ENCODE measurements around the gene NEURL1. TPM values are rescaled to one million over a fixed set of nuclear protein-coding genes. Genes with fewer than 3 reads are reported as not detected.

Gene NEURL1
- total RNA-seq, 1 experiment from 2014 or later = 0.84 TPM

GRCh38 chr10:103457896-103458583 lies 35.5 kb upstream of the NEURL1 start:
- Mint-ChIP-seq H3K27ac (ENCODE audit: unreplicated experiment) (no peak overlapping the region), H3K4me3 (ENCODE audit: unreplicated experiment) (no peak overlapping the region), H3K4me1 (ENCODE audit: low read depth, unreplicated experiment) (no peaks in the 10 kb centered on the region), H3K9me3 (ENCODE audit: unreplicated experiment) (no peaks in the 10 kb centered on the region), H3K36me3 (ENCODE audit: insufficient read depth, unreplicated experiment) (no peaks in the 10 kb centered on the region), H3K27me3 (ENCODE audit: insufficient read depth, unreplicated experiment) (no peaks in the 10 kb centered on the region)
- Histone ChIP-seq H3K9me3 (no peaks in the 10 kb centered on the region), H3K4me1 (no peaks in the 10 kb centered on the region), H3K4me3 (ENCODE audit: low read depth, low read length) (no peak overlapping the region), H3K27me3 (replicated peaks; ENCODE audit: control insufficient read depth, insufficient read depth, low read length) (no peaks in the 10 kb centered on the region), H3K36me3 (ENCODE audit: control insufficient read depth, insufficient read depth, low read length) (no peaks in the 10 kb centered on the region)
- DNase-seq = no peak
- POLR2A ChIA-PET = interaction anchor here (0.6 kb wide), 1 partner anchor 62 kb away, joined by 4 read pairs; the partner anchor contains the start of gene ATP5MK
- TF ChIP-seq CTCF (IDR thresholded peaks at IDR 0.05; ENCODE audit: insufficient read depth in 1 of 2, low read depth in 1 of 2, low read length in 1 of 2, severe bottlenecking in 1 of 2, unreplicated experiment in 1 of 2) = no peak
- no TSS peak for BruUV-seq (replicated peaks)
- intact Hi-C loops (cut with micrococcal nuclease; ENCODE audit: unreplicated experiment) = no loop called here
- CTCF ChIA-PET = interaction anchor here (0.6 kb wide), 1 partner anchor 18 kb away, joined by 5 read pairs; no protein-coding TSS in a partner anchor

GRCh38 chr10:103458720-103459119 lies 34.8 kb upstream of the NEURL1 start, which contains the start of gene CALHM1:
Gene CALHM1 (minus strand): TSS chr10:103458900. CDS start chr10:103458751, 149 bp downstream.
- H3K36me3 Mint-ChIP-seq (ENCODE audit: insufficient read depth, unreplicated experiment) = no peaks in the 10 kb centered on the region
- CTCF ChIA-PET = interaction anchor here (0.6 kb wide), 2 partner anchors 18 to 41 kb away, joined by 3 to 5 read pairs; no protein-coding TSS in a partner anchor
- intact Hi-C loops (cut with micrococcal nuclease; ENCODE audit: unreplicated experiment) = no loop called here
- no peak within 1 kb of the TSS for H3K27ac Mint-ChIP-seq (ENCODE audit: unreplicated experiment)
- no peaks in the 10 kb centered on the region for H3K27me3 ChIP-seq (replicated peaks; ENCODE audit: control insufficient read depth, insufficient read depth, low read length)
- H3K4me1 ChIP-seq = no peaks in the 10 kb centered on the region
- no TSS peak for BruUV-seq (replicated peaks)
- no peak within 1 kb of the TSS for H3K4me3 ChIP-seq (ENCODE audit: low read depth, low read length)
- H3K9me3 Mint-ChIP-seq (ENCODE audit: unreplicated experiment) = no peaks in the 10 kb centered on the region
- POLR2A ChIA-PET = interaction anchor here (0.6 kb wide), 1 partner anchor 63 kb away, joined by 4 read pairs; the partner anchor contains the start of gene ATP5MK
- no peak for TF ChIP-seq CTCF (IDR thresholded peaks at IDR 0.05; ENCODE audit: insufficient read depth in 1 of 2, low read depth in 1 of 2, low read length in 1 of 2, severe bottlenecking in 1 of 2, unreplicated experiment in 1 of 2)
- no peaks in the 10 kb centered on the region for H3K9me3 ChIP-seq
- H3K4me3 Mint-ChIP-seq (ENCODE audit: unreplicated experiment) = no peak within 1 kb of the TSS
- H3K27me3 Mint-ChIP-seq (ENCODE audit: insufficient read depth, unreplicated experiment) = no peaks in the 10 kb centered on the region
- peak; percentile 59 to 66 for DNase-seq
- H3K4me1 Mint-ChIP-seq (ENCODE audit: low read depth, unreplicated experiment) = no peaks in the 10 kb centered on the region
- H3K36me3 ChIP-seq (ENCODE audit: control insufficient read depth, insufficient read depth, low read length) = no peaks in the 10 kb centered on the region

- Mint-ChIP-seq H3K9me3 (ENCODE audit: unreplicated experiment) (no peaks in the 10 kb centered on the region), H3K4me3 (ENCODE audit: unreplicated experiment) (no peak overlapping the region), H3K27me3 (ENCODE audit: insufficient read depth, unreplicated experiment) (no peaks in the 10 kb centered on the region), H3K4me1 (ENCODE audit: low read depth, unreplicated experiment) (no peaks in the 10 kb centered on the region), H3K27ac (ENCODE audit: unreplicated experiment) (no peak overlapping the region), H3K36me3 (ENCODE audit: insufficient read depth, unreplicated experiment) (no peaks in the 10 kb centered on the region)
- CTCF ChIA-PET = no interaction called here
- POLR2A ChIA-PET = no interaction called here
- Histone ChIP-seq H3K4me1 (no peaks in the 10 kb centered on the region), H3K36me3 (ENCODE audit: control insufficient read depth, insufficient read depth, low read length) (no peaks in the 10 kb centered on the region), H3K9me3 (no peaks in the 10 kb centered on the region), H3K4me3 (ENCODE audit: low read depth, low read length) (no peak overlapping the region), H3K27me3 (replicated peaks; ENCODE audit: control insufficient read depth, insufficient read depth, low read length) (no peaks in the 10 kb centered on the region)
- BruUV-seq (replicated peaks) = no TSS peak
- intact Hi-C loops (cut with micrococcal nuclease; ENCODE audit: unreplicated experiment) = no loop called here
- no peak for DNase-seq
- TF ChIP-seq CTCF (IDR thresholded peaks at IDR 0.05; ENCODE audit: insufficient read depth in 1 of 2, low read depth in 1 of 2, low read length in 1 of 2, severe bottlenecking in 1 of 2, unreplicated experiment in 1 of 2) = no peak
Observed at GRCh38 chr10:103459615-103460014, 33.9 kb upstream of the NEURL1 start.

All from Caco-2 (cell line).